ENCODE data around the gene SLC4A9.

- TF ChIP-seq EZH2 (IDR thresholded peaks at IDR 0.05; ENCODE audit: insufficient read depth, poor library complexity, severe bottlenecking) (no peak), EZH2phosphoT487 (IDR thresholded peaks at IDR 0.05; ENCODE audit: insufficient read depth, low read depth) (no peak)
Measured at GRCh38 chr5:140382866-140383265, 22.9 kb downstream of the SLC4A9 start.
